GM19397 (cell line): Measurements from ENCODE around the gene SSBP4.
A peak's percentile ranks its signal among the peaks of the same experiment; 100 is the strongest.

Experiments used
- ATAC-seq: cut with Tn5 transposase; IDR thresholded peaks from one replicate; pipeline ENCODE4 v1.9.1; 2021; ENCODE audit warnings: mild to moderate bottlenecking, moderate library complexity; ENCODE audit not compliant: unreplicated experiment

The SSBP4 gene

GRCh38 chr19:18431351-18432197 is 12.4 kb downstream of the SSBP4 start:
- ATAC-seq, result no peak

- ATAC-seq, result no peak
Observed at GRCh38 chr19:18432275-18433014, 13.2 kb downstream of the SSBP4 start.

GRCh38 chr19:18433015-18433691 is 14.0 kb downstream of the SSBP4 start:
- no peak for ATAC-seq

GRCh38 chr19:18433735-18434398 is 14.7 kb downstream of the SSBP4 start:
- no peak for ATAC-seq

- no peak for ATAC-seq
Observed at GRCh38 chr19:18434411-18435175, 15.4 kb downstream of the SSBP4 start.

GRCh38 chr19:18435178-18435841 is 16.1 kb downstream of the SSBP4 start:
- no peak for ATAC-seq

- no peak for ATAC-seq
Observed at GRCh38 chr19:18435842-18436670, 16.9 kb downstream of the SSBP4 start.

- peak; percentile 47 for ATAC-seq
Observed at GRCh38 chr19:18436671-18437490, 17.7 kb downstream of the SSBP4 start.

- peak; percentile 9 for ATAC-seq
Observed at GRCh38 chr19:18437491-18438330, 18.5 kb downstream of the SSBP4 start, which contains the start of gene ISYNA1. Gene ISYNA1, minus strand, starts transcription at chr19:18438133. Its CDS starts 154 bp downstream, at chr19:18437979.

- no peak for ATAC-seq
Observed at GRCh38 chr19:18438331-18439024, 19.3 kb downstream of the SSBP4 start.

GRCh38 chr19:18439025-18439909 is 20.1 kb downstream of the SSBP4 start:
- no peak for ATAC-seq

GRCh38 chr19:18439910-18440237 is 20.7 kb downstream of the SSBP4 start:
- ATAC-seq, result no peak

- ATAC-seq, result no peak
Observed at GRCh38 chr19:18440415-18440877, 21.2 kb downstream of the SSBP4 start.

GRCh38 chr19:18440936-18441803 is 22.0 kb downstream of the SSBP4 start:
- no peak for ATAC-seq
